LNCaP clone FGC (cell line): ENCODE measurements around the gene DSG4.

Experiments used
- DNase-seq: peaks from one replicate; pipeline ENCODE4 v3.0.0-alpha.2; 2011; ENCODE audit warnings: low read depth
- H3K4me3 ChIP-seq: 2 replicates; pipeline ENCODE4 v1.5.1; 2011; ENCODE audit warnings: mild to moderate bottlenecking, low read depth, low read length, control low read depth
- TF ChIP-seq, protein P1 (sequence below): IDR thresholded peaks from 2 replicates; pipeline ENCODE4 v1.5.1; 2012; ENCODE audit warnings: mild to moderate bottlenecking; ENCODE audit not compliant: control insufficient read depth, insufficient read depth; ENCODE audit errors: extremely low read depth

DSG4 gene

DNA sequence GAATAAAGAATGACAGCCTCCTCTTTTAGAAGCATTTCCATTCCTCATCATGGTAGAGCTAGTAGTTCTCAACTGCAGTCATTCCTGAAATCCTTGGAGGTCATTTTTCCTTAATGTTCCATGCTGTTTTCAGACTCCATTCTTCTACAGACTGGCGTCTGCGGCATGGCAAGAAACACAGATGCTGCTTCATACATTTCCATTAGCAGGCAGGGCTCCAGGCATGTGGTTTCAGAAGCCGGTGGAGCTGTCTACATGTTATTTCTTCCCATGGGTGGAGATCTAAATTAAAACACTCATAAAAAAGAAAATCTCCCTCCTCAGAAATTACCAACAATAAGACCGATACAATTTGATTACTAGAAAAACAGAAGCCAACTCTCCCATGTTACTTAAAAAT, 64.9 kb downstream of the DSG4 start:
- TF ChIP-seq, protein P1, sequence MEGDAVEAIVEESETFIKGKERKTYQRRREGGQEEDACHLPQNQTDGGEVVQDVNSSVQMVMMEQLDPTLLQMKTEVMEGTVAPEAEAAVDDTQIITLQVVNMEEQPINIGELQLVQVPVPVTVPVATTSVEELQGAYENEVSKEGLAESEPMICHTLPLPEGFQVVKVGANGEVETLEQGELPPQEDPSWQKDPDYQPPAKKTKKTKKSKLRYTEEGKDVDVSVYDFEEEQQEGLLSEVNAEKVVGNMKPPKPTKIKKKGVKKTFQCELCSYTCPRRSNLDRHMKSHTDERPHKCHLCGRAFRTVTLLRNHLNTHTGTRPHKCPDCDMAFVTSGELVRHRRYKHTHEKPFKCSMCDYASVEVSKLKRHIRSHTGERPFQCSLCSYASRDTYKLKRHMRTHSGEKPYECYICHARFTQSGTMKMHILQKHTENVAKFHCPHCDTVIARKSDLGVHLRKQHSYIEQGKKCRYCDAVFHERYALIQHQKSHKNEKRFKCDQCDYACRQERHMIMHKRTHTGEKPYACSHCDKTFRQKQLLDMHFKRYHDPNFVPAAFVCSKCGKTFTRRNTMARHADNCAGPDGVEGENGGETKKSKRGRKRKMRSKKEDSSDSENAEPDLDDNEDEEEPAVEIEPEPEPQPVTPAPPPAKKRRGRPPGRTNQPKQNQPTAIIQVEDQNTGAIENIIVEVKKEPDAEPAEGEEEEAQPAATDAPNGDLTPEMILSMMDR: no peak
- DNase-seq: no peak
- no peak overlapping the region for H3K4me3 ChIP-seq

- no peak overlapping the region for H3K4me3 ChIP-seq
- DNase-seq: no peak
- TF ChIP-seq, protein P1: no peak
Measured at GRCh38 chr18:31444142-31444541, 67.6 kb downstream of the DSG4 start.

DNA sequence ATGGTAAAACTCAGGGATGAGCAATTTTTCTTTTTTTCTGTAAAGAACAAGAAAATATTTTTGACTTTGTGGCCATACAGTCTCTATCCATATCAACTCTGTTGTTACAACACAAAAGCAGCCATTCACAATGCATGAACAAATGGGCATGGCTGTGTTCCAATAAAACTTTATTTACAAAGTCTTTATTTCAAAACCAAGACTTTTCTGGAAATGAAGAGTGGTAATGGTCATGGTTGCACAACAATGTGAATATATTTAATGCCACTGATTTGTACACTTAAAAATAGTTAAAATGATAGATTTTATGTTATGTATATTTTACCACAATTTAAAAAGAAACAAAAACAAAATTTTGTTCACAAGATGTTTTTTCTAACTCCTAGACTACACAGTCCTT, 69.3 kb downstream of the DSG4 start:
- H3K4me3 ChIP-seq: no peak overlapping the region
- no peak for DNase-seq

DNA sequence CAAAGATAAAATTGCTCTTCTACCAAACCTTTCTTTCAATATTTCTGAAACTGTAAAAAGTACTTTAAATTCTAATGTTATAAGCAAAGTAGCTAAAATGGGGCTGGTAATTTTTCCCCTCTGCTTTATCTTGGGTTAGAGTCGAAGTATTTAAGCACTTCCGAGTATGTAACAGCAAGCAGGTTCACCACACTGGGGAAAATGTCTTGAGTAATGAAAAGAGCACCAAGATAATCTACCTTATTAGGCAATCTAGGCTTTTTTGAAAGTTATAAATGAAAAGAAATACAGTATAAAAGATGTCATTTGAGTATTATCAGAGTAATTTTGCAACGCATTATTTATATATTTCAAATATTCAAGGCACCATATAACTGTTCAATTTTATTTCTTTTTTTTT, 70.3 kb downstream of the DSG4 start:
- no peak for DNase-seq
- TF ChIP-seq, protein P1: no peak
- no peak overlapping the region for H3K4me3 ChIP-seq

More for the DNA sequence above, 69.3 kb downstream of the DSG4 start:
- TF ChIP-seq, protein P1: no peak

- DNase-seq: no peak
- no peak within 1 kb of the TSS for H3K4me3 ChIP-seq
- TF ChIP-seq, protein P1: no peak
Measured at GRCh38 chr18:31447530-31448191, 71.1 kb downstream of the DSG4 start, which contains the start of gene DSG3. Gene DSG3, plus strand, starts transcription at chr18:31447741. Its CDS starts 137 bp downstream, at chr18:31447878.

GRCh38 chr18:31450409-31450808, 73.8 kb downstream of the DSG4 start:
- no peak for DNase-seq
- no peak overlapping the region for H3K4me3 ChIP-seq
- TF ChIP-seq, protein P1: no peak

DNA sequence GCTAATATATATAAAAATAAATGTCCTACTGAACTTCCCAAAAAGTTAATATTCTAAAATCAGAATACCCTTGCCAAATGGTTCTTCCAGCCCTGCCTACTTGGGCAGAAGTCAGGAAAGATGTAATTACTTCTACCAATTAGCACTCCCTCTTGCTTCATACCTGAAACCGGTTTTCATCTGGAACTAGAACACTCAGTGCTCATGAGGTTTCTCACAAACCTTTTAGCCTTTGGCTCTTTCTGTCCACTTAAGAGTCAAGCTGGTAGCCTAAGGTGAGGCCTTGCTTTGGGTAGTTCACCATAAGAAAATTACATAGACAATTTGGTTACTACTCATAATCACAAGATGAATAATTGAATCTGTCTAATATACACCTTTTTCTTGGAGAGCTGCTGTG, 75.0 kb downstream of the DSG4 start:
- TF ChIP-seq, protein P1: no peak
- H3K4me3 ChIP-seq: no peak overlapping the region
- DNase-seq: no peak
